DMS114 treated with DMSO at 0.1 percent for 48 hours (cell line): Measurements from ENCODE around the gene LDLRAD3.
A peak's percentile ranks its signal among the peaks of the same experiment; 100 is the strongest.
"Not testable (repeated sequence)": the region's sequence is repeated elsewhere in the genome, so short reads cannot be mapped to it uniquely, and the experiment has no call there.

Source experiments
- DNase-seq: peaks from one replicate; lab custom pipeline; 2025; ENCODE audit not compliant: unreplicated experiment; lab: John Stamatoyannopoulos, UW

The LDLRAD3 gene

DNA sequence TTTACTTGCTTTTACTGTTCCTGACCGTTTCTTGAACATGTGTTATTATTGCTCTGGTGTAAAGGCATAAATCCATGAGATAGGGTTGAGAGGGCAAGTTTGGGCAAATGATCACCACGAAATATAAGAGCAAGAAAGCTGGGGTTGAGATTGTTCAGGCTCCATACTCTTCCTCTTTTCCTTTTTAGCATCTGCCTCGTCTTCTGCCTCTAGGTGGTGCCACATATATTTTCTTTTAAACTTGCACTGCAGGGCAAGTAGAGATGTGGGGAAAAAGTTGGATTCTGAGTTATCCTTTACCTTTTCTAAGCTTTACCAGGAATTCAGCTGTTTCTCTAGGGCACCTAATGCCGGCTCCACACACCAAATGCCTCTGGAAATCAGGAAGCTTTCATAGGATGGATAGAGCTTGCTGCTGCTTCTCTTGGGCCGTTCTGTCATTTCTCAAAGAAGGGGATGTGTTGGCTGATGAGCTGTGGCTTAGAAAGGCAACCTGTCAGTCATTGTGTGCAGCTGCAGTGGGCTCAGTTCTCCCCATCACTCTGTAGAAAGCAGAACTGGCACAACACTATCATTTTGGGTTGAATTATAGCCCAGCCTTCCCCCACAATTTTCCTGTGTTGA is 98.2 kb downstream of the LDLRAD3 start:
- DNase-seq, result peak; percentile 36

DNA sequence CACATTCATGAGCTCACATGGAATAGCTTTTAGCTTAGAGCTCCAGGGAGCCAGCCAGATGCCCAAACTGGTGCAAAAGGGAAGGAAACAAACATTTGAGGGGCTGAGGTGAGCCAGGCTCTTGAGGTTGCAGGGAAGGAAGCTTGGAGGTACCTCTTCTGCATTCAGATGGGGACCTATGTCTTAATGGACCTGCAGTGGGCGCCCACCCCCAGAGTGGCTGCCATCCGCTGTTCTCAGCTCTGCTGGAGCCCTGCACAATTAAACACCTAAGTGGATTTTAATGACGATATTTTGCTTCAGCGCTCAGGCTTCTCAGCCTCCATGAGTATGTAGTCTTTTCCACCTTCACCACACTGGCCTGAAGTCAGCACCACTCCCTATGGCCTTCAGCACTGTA is 100.8 kb downstream of the LDLRAD3 start:
- DNase-seq, result no peak

DNA sequence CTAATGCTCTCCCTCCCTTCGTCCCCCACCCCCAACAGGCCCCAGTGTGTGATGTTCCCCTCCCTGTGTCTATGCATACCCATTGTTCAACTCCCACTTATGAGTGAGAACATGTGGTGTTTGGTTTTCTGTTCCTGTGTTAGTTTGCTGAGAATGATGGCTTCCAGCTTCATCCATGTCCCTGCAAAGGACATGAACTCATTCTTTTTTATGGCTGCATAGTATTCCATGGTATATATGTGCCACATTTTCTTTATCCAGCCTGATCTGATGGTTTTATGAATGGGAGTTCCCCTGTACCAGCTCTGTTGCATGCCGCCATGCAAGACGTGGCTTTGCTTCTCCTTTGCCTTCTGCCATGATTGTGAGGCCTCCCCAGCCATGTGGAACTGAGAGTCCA is 102.1 kb downstream of the LDLRAD3 start:
- DNase-seq, result not testable (repeated sequence)

DNA sequence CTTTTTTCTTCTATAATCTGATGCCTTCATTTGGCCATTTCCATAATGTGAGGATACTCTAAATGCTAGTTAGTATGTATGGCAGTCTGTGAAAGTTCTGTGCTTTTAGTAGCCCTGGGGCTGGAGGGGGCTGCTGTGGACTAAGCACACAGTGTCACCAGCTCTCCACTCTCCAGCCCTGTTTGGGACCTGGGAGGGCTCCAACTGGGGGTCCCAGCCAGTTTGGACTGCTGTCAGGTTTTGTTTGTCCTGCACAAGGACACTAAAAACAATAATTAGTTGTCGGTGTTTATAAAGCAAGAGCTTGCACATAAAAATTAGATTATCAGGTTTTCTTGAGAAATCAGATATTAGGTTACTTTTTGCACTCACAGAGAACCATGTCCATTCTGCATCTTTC is 103.1 kb downstream of the LDLRAD3 start:
- no peak for DNase-seq

DNA sequence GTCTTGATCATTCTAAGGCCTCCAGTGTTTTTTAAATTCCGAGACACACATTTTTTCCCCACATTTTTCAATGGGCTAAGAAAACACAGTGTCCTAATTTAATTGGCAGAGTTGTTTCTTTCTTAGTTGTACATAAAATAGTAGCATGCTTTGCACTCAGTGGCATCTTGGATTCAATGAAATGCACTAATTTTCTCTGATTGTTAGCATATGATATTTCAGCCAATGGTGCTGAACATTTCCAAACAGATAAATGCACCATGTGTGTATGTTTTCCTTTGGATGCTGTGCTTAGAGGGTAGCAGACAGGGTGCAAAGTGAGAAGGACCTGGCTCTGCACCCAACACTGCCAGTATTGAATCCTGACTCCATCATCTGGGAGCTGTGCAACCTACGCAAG is 103.5 kb downstream of the LDLRAD3 start:
- DNase-seq, result no peak

DNA sequence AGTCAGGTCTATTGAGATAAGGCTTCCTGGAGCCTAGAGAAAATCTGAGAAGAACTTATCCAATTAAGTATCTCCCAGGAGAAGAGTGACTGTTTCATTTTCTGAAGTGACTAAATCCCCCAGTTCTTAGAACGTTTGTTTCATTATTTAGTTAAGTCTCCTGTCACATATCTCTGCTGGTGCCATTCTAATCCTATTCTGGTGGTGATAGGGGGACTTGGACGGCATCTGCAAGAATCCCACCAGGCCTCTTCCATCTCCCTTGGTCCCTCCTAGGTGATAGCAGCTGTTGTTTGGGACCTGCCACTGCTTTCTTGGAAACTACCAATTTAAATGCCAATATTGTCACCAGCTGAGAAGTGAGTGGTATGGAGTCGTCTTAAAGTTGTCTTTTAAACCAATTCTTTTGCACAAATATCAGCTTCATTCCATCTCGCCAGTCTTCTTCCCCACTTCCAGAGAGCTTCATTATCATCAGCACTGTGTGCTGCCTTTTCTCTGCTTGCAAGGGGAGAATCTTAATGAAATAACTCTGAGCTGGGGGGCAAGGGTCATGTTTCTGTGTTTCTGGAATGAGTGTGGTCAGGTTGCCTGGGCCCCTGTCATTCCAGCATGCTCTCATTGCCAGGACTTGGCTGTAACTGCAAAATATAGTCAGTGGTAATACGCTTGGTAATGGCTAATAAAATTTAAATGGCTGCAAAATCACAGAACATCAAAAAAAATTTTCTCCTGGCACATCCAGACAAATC is 104.8 kb downstream of the LDLRAD3 start:
- DNase-seq, result no peak

DNA sequence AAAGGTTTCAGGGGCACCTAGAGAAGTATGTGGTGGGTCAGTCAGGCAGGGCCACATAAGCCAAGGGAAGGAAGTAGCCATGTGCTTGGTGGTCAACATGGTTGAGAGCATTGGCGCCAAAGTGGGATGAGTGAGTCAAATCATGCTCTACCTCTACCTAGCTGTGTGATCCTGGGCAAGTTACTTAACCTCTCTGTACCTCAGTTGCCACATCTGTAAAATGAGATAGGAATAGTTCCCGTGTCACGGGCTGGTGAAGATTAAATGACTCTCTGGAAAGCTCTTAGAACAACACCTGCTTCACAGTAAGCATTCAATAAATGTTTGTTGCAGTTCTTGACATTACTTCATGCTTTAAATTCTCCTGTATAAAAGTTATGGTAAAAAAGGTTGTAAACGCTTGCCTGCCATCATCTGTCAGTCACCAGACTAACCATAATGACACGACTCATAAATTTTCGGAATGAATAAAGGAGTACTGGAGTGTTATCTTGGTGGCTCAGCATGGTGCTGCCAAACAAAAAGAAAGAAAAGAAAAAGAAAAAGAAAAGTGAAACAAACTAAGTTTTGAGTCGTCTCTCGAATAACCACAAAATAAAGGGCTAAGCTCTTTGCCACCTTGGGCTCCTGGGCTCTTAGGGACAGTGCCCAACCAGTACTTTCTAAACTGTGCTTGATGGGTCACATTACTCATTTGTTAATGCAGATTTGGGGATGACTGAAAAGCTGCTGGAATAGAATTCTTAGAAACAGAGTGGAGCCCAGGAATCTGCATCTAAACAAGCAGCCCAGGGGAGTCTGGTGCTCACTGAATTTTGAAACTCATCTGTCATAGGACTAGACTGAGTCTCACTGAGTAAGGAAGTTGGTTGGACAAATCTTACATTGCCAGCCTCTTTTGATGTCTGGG is 107.6 kb downstream of the LDLRAD3 start:
- DNase-seq, result no peak

DNA sequence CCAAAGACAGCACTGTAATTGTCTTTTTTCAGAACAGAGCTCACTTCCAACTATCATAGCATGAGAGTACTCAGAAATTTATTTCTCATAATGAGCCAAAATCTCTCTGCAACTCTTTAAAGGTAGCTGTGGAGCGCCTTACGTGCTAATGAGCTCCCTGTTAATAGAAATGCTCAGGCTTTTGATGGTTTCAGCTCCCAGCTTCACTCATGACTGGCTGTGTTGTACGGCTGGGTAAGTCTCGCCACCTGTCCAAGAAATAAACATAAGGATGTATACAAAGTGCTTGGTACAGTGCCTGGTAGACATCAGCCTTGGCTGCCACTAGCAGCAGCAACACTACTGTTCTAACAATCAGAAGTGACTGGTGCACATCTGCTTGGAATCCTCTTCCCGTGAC is 109.4 kb downstream of the LDLRAD3 start:
- DNase-seq, result no peak

DNA sequence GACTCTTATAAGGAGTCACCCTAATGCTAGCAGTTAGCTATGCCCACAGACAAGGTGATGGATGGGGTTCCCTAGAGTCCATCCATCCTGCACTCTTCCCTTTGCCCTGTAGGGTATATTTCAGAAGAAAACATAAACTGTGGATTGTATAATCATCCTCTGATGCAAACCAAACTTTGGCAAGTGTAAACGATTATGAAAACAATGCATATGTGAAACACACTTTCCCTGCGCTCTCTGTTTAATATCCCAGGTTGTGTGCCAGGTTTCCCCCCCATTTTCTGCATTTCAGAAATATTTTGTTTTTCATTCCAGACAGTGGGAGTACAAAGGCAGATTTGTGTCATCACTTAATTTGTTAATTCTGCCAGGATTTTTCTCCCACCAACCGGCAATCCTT is 110.0 kb downstream of the LDLRAD3 start:
- no peak for DNase-seq

DNA sequence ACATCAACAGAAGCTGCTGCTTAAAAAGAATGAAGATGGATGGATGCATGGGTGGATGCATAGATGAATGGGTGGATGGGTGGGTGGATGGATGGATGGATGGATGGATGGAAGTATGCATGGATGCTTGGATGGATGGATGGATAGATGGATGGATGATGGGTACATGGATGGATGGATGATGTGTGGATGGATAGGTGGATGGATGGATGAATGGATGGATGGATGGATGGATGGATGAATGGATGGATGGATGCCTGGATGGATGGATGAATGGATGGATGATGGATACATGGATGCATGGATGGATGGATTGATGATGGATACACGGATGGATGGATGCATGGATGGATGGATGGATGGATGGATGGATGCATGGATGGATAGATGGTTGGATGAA is 110.8 kb downstream of the LDLRAD3 start:
- no peak for DNase-seq

DNA sequence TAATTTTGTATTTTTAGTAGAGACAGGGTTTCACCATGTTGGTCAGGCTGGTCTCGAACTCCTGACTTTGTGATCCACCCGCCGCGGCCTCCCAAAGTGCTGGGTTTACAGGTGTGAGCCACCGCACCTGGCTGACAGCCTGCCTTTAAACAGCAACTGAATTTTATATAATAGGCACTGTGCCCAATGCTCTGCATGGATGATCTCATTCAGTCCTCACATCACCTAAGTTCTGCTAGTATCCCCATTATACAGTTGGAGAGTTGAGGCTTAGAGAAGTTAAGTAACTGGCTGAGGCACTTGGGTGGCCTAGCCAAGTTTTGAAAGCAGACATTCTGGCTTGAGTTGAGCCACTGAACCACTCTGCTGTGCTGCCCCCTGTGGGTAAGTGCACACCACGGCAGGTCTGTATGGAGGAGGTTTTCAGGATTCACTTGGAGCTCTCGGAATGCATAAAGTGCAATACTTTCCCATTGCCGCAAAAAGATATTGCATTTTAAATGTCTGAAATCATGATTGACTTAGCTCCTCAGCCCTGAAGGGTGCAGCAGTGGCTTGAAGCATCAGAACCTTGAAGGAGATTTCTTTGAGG is 112.4 kb downstream of the LDLRAD3 start:
- no peak for DNase-seq

DNA sequence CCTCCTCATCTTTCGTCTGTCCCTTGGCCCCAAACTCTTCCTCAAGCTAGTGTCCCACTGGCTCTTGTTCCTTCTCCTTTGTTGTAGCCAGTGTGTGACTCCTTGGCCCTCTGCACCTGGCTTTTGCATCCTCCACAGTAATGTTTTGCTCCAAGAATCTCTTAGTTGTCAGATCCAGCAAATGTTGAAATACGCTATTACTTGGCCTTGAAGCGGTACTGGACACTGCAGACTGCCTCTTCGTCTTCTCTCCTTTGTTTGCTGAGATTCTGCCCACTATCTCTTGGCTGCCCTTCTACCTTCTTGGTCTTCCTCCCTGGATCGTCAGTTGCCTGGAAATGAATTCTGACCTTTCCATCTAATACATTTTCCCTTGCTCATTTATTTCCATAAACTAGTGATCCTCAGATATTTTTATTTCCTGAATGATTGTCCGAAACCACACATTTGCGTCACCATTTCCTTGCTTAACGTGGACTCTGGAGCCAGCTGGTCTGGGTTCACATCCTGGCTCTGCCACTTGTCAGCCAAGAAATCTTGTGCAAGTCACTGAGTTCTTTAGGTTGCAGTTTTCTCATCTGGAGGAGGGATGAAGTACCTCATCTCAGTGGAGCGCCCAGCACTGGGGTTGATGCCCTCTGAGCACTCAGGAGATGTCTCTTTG is 113.6 kb downstream of the LDLRAD3 start:
- no peak for DNase-seq

DNA sequence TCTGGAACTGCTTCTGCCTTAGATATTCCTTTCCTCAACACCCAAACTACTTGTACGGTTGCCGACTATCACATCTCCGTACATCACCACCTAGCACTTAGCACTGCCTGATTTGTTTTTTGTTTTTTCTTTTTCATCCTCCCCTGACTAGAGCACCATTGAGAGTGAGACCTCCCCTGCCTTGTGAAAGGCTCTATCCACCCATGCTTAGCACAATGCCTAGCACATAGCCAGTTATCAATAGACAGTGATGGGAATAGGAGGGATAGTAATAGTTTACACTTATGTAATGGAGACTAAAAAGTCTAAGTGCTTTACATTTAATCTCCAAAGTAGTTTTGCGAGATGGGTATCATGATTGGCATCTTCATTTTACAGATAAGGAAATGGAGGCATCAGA is 115.8 kb downstream of the LDLRAD3 start:
- DNase-seq, result no peak

DNA sequence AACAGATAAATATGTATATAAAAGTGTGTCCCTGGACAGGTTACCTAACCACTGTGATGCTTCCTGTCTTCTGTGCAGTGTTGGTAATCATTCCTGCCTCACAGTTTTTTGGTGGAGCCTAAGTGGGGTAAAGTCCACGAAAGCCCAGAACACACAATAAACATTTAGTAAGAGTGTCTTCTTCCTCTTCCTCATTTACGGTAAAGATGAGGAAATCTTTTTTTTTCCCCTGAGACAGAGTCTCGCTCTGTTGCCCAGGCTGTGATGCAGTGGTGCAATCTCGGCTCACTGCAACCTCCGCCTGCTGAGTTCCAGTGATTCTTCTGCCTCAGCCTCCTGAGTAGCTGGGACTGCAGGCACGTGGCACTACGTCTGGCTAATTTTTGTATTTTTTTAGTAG is 117.1 kb downstream of the LDLRAD3 start:
- DNase-seq, result no peak

DNA sequence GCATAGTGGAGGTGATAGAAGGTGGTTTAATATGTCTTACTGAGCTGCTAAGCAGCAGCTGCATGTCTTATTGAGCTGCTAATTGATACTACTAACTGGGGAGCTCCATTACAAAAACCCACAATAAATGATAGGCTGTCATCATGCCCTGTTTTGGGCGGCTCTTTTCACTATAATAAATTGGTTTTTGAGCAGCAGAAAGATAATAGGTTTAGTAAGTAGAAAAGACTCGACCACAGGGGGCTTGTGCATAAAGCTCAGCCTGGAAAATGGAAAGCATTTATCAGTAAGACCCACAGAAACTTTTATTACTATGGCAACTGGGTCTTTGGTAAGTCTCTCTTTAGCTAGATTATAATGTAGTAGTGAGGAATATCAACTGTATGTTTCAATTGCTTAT is 117.6 kb downstream of the LDLRAD3 start:
- DNase-seq, result no peak

DNA sequence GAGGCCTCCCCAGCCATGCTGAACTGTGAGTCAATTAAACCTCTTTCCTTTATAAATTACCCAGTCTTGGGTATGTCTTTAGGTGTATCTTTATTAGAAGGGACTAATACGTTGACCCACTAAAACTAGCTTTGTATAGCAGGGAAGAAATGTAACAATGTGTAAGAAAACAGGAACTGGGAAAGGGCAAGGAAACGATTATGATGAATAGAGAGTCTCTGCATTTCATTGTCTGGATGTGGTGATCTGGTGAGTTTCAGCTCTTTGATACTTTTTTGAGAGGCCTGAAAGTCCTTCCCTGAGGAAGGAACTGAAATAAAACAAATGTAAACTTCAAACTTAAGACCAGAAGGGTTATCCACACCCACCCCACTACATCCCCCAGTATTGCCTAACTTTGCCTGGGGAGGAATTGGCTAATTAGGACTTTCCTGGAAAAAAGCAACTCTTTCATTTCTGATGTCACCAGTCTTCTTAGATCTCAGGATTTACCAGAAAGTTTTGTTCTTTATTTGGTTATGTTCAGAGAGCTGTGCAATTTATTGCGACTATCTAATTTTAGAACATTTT is 119.0 kb downstream of the LDLRAD3 start:
- DNase-seq, result no peak

DNA sequence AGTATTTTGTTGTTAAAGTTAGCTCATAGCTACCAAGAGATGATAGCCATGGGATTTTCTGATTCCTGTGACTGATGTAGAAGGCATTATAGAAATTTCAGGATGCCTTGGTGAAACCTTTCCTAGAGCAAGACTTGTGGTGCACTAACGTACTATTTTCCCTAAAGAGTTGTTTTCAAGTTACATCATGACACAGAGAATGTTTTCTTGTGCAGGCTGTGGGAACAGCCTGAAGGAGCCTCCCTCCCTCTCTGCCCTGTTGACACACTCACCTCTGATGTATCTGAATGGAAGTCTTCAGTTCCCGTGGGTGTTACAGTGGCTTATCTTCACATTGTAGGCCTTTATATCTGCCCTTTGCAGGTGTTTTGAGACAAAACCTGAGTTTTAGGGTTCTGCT is 121.6 kb downstream of the LDLRAD3 start:
- DNase-seq, result no peak

DNA sequence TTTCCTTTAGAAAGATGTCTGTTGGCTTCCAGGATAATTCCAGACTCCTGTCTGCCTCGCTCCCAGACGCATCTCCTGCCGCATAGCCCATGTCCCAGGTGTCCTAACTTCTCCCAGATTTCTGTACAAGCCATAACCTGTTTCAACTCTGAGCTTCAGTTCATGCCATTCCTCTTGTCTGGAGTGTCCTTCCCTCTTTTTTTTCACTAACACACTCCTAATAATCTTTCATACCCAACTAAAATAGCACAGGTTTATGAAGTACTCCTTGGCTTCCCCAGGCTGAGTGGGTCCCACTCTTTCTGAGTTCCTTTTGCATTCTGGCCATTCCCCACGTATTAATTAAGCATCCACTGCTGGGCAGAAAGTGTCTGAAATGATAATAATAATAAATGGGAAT is 123.0 kb downstream of the LDLRAD3 start:
- no peak for DNase-seq

DNA sequence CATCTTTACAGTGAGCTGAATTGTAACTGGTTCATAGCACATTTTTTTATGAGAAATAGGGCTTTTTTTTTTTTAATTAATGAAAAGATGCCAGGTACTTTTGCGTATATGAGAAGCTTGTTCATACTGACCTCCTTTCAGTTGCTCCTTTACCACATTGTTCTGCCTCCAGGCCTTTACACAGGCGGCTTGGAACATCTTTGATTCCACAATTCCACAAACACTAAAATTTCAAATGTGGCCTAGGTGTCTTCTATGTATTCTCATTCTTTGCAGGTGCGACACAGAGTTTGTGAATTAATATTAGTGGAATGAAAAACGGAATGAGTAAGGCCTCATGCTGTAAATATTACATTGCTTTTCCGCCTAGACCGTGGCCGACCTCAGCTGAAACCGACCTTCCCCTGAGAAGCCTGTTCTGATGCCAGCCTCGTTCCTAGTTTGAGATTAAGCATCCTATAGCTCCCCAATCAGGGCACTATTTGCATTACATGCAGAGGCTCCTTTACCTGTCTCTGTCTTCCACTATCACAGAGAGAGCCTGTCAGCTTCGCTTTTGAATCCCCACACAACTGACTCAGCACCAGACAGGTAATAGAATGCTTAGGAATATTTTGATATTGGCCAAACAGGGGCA is 125.8 kb downstream of the LDLRAD3 start:
- no peak for DNase-seq
